ENCODE results near the gene KHDRBS2.
"Not testable (repeated sequence)": the region's sequence is repeated elsewhere in the genome, so short reads cannot be mapped to it uniquely, and the experiment has no call there.

Gene KHDRBS2

GRCh38 chr6:61841958-61842357 is 444.1 kb downstream of the KHDRBS2 start:
- no peak for DNase-seq

GRCh38 chr6:61835237-61835636 is 450.8 kb downstream of the KHDRBS2 start:
- no peak for DNase-seq

GRCh38 chr6:61833176-61833755 is 452.8 kb downstream of the KHDRBS2 start:
- DNase-seq: no peak

GRCh38 chr6:61817716-61818115 is 468.3 kb downstream of the KHDRBS2 start:
- DNase-seq: no peak

- DNase-seq: no peak
Measured at GRCh38 chr6:61810047-61810446, 476.0 kb downstream of the KHDRBS2 start.

GRCh38 chr6:61809004-61809595 is 476.9 kb downstream of the KHDRBS2 start:
- no peak for DNase-seq

GRCh38 chr6:61787998-61788397 is 498.0 kb downstream of the KHDRBS2 start:
- no peak for DNase-seq

- not testable (repeated sequence) for DNase-seq
Measured at GRCh38 chr6:61769446-61769845, 516.6 kb downstream of the KHDRBS2 start.

GRCh38 chr6:61755739-61756138 is 530.3 kb downstream of the KHDRBS2 start:
- no peak for DNase-seq

GRCh38 chr6:61751986-61752385 is 534.0 kb downstream of the KHDRBS2 start:
- DNase-seq: no peak

- no peak for DNase-seq
Measured at GRCh38 chr6:61745994-61746393, 540.0 kb downstream of the KHDRBS2 start.

- DNase-seq: no peak
Measured at GRCh38 chr6:61711849-61712248, 574.2 kb downstream of the KHDRBS2 start.

- no peak for DNase-seq
Measured at GRCh38 chr6:61688165-61688564, 597.9 kb downstream of the KHDRBS2 start.

GRCh38 chr6:61682562-61682961 is 603.5 kb downstream of the KHDRBS2 start:
- DNase-seq: no peak

GRCh38 chr6:61679625-61680024 is 606.4 kb downstream of the KHDRBS2 start:
- DNase-seq: no peak

- no peak for DNase-seq
Measured at GRCh38 chr6:61675734-61676133, 610.3 kb downstream of the KHDRBS2 start.

- DNase-seq: no peak
Measured at GRCh38 chr6:61649845-61650244, 636.2 kb downstream of the KHDRBS2 start.

- DNase-seq: no peak
Measured at GRCh38 chr6:61640463-61640862, 645.6 kb downstream of the KHDRBS2 start.
